GM19238 (cell line): ENCODE data around the gene NELFCD.
A peak's percentile ranks its signal among the peaks of the same experiment; 100 is the strongest.
"Not testable (repeated sequence)": the region's sequence is repeated elsewhere in the genome, so short reads cannot be mapped to it uniquely, and the experiment has no call there.

Experiments used
- DNase-seq: peaks from one replicate; pipeline ENCODE4 v3.0.0; 2011; ENCODE audit warnings: low spot score; ENCODE audit not compliant: insufficient read length

NELFCD gene

DNA sequence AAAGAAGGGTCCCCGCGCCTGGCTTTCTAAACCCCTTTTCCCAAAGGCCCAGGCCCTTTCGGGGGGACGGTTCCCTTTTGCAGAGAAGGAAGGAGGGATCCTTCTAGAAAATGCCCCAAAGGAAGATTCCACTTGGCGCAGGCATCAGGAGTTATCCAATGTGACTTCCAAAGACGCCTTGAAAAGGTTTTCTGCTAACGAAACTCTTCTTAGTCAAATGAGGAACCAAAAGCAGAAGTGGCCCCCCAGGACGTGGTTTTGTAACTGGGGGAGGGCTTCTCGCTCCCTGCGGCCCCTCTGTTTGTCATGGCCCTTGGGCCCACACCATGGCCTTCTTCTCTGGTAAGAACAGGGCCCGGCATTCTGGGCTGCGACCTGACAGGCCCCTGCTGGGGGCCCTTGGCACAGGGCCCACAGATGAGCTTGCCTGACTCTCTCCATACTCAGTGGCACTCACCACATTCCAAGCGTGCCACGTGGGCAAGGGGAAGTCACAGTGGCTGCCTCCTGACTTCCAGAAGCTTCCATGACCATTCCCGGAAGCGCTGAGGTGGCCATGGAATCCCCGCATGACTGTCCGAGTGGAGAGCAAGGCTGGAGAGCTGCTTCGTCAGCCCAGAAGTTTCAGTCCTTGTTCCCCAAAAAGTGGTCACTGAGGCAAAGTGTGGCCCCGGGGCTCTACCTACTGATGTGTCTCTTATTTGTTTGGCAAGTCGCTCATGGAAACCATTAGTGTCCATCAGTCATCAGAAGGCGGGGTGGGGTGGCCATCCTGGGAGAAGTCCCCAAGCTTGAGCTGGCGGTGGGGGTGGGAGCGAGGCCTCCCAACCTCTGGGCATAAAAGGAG, 26.8 kb downstream of the NELFCD start:
- peak; percentile 90 for DNase-seq

DNA sequence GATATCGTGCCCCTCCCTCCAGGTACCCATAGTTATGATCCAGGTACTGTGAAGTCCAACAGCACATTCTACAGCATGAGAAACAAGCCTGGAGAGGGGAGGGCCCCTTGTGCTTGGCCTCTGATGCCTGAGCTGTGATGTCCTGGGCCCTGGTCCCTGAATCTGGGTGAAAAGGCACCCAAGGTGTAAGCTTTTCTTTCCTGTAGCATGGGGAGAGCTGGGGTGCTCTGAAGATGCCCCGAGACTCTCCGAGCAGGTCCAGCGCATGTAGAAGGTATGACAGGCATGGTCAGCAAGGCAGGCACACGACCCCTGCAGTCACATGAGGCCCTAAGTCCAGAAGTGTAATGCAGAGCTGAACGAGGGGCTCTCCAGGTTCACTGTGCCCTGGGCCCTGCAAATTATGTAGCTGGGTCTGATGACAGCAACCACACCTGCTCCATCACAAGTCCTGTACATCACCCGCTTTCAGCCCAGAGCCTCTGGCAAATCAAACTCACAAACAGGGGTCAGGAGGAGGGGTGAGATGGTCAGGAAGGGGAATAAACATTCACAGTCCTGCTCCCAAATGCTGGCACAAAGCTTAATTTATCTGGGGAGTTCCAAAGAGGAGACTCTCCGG, 27.8 kb downstream of the NELFCD start:
- DNase-seq = no peak

- DNase-seq = no peak
Observed at GRCh38 chr20:59010321-59010994, 29.4 kb downstream of the NELFCD start.

GRCh38 chr20:59010995-59011873, 30.2 kb downstream of the NELFCD start:
- no peak for DNase-seq

DNA sequence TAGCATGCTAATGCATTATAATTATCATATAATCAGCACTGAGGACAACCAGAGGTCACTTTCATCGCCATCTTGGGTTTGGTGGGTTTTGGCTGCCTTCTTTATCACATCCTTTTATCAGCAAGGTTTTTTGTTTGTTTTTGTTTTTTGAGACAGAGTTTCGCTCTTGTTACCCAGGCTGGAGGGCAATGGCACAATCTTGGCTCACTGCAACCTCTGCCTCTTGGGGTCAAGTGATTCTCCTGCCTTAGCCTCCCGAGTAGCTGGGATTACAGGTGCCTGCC, 30.8 kb downstream of the NELFCD start:
- DNase-seq = not testable (repeated sequence)

- no peak for DNase-seq
Observed at GRCh38 chr20:59013031-59013951, 32.2 kb downstream of the NELFCD start.

- no peak for DNase-seq
Observed at GRCh38 chr20:59013959-59014608, 33.0 kb downstream of the NELFCD start.

- DNase-seq = no peak
Observed at GRCh38 chr20:59014680-59015389, 33.8 kb downstream of the NELFCD start.

DNA sequence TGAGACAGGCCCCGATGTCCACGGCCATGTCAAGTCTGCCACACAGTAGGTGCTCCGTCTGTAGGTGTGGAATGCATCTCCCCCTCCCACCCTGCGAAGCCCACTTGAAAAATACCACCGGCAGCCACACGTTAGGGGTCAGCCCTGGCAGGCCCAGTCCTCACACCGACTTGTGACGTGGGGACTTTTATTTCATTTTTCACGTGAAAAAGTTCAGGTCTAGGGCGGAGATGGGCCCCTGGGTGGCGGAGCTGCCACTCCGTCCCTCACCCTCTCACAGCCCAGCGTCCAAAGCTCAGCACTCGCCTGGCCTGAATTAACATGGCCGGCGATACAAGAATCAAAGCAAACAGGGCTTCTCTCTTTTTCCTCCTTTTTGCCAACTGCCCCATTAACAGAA, 34.4 kb downstream of the NELFCD start:
- no peak for DNase-seq

GRCh38 chr20:59015812-59016711, 35.0 kb downstream of the NELFCD start:
- no peak for DNase-seq

GRCh38 chr20:59016795-59017492, 35.9 kb downstream of the NELFCD start:
- no peak for DNase-seq

DNA sequence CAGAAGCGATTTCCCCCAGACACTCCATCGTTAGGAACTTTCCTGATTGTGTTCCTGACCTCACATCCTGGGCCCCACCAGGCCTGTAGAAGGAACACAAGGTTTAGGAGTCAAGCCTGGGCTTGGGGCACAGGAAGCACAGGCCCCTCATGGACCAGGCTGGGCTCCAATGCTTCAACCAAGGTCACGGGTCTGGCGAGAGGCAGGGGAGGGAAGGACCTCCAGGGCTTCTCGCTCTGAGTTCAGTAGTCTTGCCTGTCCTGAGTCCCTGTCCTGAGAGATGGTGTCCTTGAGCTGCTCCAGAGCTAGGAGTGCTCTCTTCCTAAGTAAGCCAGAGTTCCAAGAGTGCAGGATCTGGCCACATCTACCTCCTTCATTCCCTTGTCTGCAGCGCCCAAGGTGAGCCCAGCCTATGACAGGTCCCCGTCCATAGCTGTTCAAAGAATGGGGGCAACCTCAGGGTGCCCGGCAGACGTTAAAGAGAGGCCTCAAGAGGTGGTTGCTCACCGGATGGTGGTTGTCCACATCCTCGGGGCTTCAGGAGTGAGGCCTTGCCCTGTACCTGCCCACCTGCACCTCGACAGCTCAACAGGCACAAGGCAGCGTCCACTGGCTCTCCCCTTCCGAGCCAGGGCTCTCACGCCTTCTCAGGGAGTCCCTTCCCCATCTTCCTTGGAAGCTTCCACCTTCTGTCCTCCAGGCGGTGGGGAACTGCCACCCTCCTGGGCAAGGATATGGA, 36.6 kb downstream of the NELFCD start:
- DNase-seq = no peak

- DNase-seq = no peak
Observed at GRCh38 chr20:59018817-59019216, 37.8 kb downstream of the NELFCD start.

DNA sequence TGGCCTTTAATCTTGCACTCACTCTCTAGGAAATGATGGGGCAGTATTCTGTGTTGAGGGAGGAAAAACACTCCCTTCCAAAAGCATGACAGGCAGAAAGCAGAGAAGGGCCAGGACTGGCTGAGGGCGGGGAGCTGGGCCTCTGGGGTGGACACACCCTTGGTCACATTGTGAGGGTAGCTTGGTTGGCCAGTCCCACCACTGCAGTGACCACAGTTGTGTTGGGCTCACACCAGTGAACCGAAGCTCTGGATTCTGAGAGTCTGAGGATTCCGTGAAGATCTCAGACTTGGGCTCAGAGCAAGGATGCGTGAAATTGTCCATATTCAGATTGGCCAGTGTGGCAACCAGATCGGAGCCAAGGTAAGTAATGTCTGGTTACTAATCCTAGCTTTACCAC, 38.2 kb downstream of the NELFCD start, which contains the start of gene TUBB1:
Gene TUBB1 (plus strand): TSS at position 213 of the 400 bp plus-strand sequence. CDS start 94 bp downstream, at position 307.
- no peak for DNase-seq

- DNase-seq = no peak
Observed at GRCh38 chr20:59020938-59021551, 40.0 kb downstream of the NELFCD start.

DNA sequence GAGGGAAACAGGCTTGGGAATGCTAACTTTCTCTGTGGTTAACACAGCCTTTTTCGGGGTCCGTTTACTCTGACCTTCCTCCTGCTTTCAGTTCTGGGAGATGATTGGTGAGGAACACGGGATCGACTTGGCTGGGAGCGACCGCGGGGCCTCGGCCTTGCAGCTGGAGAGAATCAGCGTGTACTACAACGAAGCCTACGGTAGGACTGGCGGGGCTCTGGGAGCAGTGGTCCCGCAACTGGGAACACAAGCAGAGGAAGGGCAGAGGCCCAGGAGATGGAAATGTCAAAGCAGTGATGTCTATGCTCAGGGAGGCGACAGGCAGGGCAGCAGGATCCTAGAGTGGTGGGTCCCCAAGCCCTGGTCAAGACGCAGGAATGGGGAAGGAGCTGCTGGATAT, 41.7 kb downstream of the NELFCD start:
- DNase-seq = no peak
